HUES6 (cell line): ENCODE results near the gene PPP1R37.
A peak's percentile ranks its signal among the peaks of the same experiment; 100 is the strongest.

ENCODE experiments used
- H3K27ac ChIP-seq: 2 replicates; pipeline ENCODE4 v1.7.0; 2013; ENCODE audit warnings: low read depth, mild to moderate bottlenecking, low read length, inconsistent platforms
- H3K27me3 ChIP-seq: 2 replicates; pipeline ENCODE4 v1.6.1; 2013; ENCODE audit warnings: low read length; ENCODE audit not compliant: control insufficient read depth, insufficient read depth
- H3K36me3 ChIP-seq: 2 replicates; pipeline ENCODE4 v1.6.1; 2013; ENCODE audit warnings: low read length; ENCODE audit not compliant: control insufficient read depth, insufficient read depth
- H3K4me1 ChIP-seq: 2 replicates; pipeline ENCODE4 v1.6.1; 2013; ENCODE audit warnings: low read length; ENCODE audit not compliant: control insufficient read depth, insufficient read depth
- H3K4me3 ChIP-seq: 2 replicates; pipeline ENCODE4 v1.5.1; 2013; ENCODE audit warnings: low read depth, low read length
- H3K9ac ChIP-seq: one replicate; pipeline ENCODE4 v1.6.1; 2013; ENCODE audit warnings: mild to moderate bottlenecking, low read length
- H3K9me3 ChIP-seq: 2 replicates; pipeline ENCODE4 v1.6.1; 2013; ENCODE audit warnings: low read depth, low read length; ENCODE audit not compliant: control insufficient read depth, insufficient read depth

Gene PPP1R37

DNA sequence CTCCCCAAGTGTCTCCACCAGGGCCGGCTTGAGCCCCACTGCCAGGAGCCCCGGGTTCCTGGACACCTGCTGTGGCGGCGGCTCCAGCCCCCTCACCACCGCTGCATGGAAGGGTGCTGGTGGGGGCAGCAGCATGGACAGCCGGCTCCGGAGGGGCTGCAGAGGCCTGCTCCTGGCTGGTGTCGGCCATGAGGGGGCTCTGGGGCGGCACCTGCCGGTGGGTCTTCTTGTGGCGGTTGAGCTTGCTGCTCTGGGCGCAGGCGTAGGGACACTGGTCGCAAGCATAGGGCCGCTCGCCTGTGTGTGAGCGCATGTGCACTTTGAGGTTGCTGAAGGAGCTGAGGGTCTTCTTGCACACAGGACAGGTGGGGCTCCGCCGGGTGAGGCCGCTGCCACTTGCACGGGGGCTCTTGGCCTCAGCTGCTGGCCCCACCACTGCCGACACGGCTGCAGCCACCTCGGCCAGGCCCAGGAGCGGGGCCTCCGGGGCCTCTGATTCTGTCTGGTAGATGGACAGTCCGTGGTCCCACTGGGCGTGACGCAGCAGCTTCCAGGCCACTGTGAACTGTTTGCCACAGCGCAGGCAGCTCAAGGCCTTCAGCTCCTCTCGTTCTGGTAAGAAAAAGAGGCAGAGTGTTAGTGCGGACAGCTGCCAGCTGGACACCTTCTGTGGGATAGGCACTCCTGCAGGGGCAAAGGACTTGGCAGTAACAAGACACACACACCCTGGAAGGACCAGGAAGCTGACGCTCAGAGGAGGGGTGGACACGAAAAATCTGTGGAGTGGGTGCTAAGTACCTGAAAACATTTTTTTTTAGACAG is 20.8 kb upstream of the PPP1R37 start:
- H3K4me3 ChIP-seq, result no peak overlapping the region
- H3K4me1 ChIP-seq, result peaks cover 25% of the 10 kb centered on the region
- H3K27ac ChIP-seq, result no peak overlapping the region
- no peaks in the 10 kb centered on the region for H3K27me3 ChIP-seq
- no peak overlapping the region for H3K9ac ChIP-seq
- H3K9me3 ChIP-seq, result no peaks in the 10 kb centered on the region
- peaks cover 53% of the 10 kb centered on the region for H3K36me3 ChIP-seq

DNA sequence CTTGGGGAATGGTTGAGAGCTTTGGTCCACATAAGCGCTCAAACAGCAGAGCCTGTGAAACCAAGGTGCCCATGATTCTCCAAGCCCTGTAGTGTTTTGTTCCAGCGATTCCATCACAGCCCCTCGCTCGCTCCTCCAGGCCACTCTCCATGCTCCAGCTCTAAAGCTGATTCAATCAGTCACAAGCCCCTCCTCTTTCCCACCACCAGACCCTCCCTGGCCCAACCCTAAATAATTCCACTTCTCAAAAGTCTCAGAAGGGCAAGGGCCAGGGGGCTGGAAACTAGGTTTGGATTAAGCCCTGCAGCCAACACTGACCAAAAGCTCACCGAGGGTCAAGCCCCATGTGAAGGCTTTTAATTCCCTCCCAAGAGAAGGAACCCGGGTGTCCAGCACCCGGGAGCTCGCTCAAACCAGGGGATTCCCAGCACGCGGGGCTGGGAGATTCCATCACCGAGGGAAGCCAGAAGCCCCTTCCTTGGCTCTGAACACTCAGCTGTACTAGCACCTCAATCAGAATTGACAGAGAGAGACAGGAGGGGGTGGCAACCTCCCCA is 18.2 kb upstream of the PPP1R37 start:
- peak overlapping the region; percentile 78 for H3K4me3 ChIP-seq
- peak overlapping the region; percentile 56 for H3K9ac ChIP-seq
- no peak overlapping the region for H3K27ac ChIP-seq
- no peaks in the 10 kb centered on the region for H3K9me3 ChIP-seq
- no peaks in the 10 kb centered on the region for H3K27me3 ChIP-seq
- peaks cover 28% of the 10 kb centered on the region for H3K4me1 ChIP-seq
- peaks cover 34% of the 10 kb centered on the region for H3K36me3 ChIP-seq

DNA sequence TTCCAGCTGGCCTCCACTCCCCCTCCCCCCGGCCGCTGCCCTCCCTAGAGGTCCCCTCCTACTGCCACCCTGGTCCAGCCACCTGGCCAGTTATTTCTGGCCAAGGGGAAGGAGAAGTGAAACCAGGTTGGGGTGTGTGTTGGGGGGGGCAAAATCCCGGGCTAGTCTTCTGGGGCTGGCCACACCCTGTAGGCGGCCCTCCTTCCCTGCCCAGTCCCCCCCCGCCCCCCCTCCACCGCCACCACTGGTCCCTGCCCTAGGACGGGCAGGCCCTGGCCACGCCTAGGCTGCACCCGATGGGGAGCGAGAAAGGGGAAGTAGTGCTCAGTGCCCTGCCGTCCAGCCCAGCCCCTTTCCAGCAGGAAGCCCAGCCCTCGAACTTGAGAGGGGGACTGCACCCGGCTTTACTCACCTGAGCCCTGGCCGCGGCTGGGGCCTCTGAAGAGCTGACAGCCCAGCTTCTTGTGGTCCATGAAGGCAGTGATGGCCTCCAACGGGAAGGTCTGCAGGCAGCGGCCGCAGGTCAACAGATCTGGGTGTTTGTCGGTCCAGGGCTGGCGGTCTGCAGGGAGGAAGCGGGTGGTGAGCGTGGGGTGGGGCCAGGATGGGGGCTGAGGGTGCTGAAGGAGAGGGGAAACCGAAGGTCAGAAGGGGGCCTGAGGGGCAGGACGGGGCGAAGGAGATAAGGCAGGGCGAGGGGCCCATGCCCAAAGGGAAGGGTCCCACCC is 17.5 kb upstream of the PPP1R37 start:
- Histone ChIP-seq H3K9me3 (no peaks in the 10 kb centered on the region), H3K9ac (peak overlapping the region; percentile 71), H3K36me3 (peaks cover 28% of the 10 kb centered on the region), H3K4me1 (peaks cover 32% of the 10 kb centered on the region), H3K27me3 (no peaks in the 10 kb centered on the region), H3K4me3 (peak overlapping the region; percentile 78), H3K27ac (peak overlapping the region; percentile 67; the same call in 1 of the 2 replicates)

DNA sequence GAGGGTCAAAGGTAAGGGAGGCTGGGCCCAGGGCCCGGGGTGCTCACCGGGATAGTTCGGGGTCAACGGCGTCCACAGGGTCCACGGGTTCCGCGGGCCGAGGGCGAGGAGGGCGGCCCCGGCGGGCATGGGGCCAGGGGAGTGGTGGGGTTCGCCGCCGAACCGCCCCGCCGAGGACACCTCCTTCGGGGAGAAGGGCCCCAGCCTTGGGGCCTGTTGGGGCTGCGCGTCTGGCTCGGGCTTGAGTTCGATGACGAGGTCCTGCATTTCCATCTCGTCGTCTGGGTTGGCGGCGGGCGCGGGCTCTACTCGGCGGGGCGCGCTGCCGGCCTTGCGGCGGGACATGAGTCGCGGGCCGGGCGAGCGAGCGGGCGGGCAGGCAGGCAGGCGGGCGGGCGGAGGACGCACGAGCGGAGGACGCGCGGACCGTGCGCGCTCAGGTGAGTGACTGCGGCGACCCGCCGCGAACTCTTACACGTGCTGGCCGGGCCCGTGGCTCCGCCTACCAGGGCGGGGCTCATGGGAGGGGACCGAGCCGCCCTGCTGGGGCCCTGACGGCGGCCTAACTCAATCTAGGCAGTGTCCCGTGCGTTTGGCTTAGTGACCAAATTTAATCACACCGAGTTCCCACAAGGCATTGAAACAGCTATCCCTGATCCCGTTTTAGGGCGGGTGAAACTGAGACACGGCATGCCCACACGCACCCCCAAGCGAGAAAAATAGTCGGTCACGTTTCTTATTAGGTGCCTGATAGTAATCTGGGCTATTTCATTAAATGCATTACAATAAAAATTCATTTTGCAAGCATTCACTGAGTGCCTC is 16.7 kb upstream of the PPP1R37 start, which contains the start of gene ZNF296:
Gene ZNF296 (minus strand): TSS at position 450 of the 822 bp plus-strand sequence. CDS start 105 bp downstream, at position 345.
- Histone ChIP-seq H3K4me1 (peaks cover 38% of the 10 kb centered on the region), H3K4me3 (peak within 1 kb of the TSS; percentile 78), H3K9me3 (no peaks in the 10 kb centered on the region), H3K27me3 (no peaks in the 10 kb centered on the region), H3K27ac (peak within 1 kb of the TSS; percentile 67; the same call in 1 of the 2 replicates), H3K9ac (peak within 1 kb of the TSS; percentile 71), H3K36me3 (peaks cover 21% of the 10 kb centered on the region)

DNA sequence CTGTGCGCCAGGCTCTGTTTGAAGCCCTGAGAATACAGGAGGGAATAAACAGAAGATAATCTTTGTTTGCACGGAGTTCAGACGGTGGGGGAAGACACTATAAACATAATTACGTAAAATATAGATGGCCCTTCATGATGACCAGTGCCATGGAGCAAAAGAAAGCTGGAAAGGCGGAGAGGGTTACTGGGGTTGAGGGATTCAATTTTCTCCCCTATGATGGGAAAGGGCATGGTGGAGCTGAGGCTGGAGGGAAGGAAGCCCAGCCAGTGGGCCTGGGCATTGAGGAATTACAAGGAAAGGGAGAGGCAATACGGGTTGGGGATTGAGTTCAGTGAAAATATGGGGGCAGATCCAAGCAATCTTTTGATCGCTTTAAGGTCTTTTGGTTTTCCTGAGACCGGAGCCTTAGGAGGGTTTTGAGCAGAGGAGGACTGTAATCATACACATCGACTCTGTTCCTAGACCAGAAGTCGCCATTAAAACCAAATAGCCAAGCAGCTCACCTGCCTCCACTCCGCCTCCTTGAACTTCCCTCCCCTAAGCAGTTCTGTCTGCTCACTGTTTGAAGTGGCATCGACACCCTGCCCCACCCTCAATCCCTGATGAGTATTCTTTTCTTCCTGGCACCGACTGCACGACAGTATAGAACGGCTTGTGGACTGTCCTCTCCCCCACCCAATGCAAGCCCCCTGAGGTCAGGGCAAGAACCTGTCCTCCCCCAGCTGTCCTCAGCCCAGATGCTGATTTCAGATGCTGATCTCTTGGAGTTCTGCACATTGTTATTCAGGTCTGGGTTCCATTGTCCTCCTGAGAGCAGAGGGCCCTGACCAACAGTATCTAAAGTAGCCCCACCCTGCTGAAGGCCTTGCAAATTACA is 15.9 kb upstream of the PPP1R37 start:
- H3K9me3 ChIP-seq, result no peaks in the 10 kb centered on the region
- peaks cover 20% of the 10 kb centered on the region for H3K36me3 ChIP-seq
- H3K4me1 ChIP-seq, result peaks cover 43% of the 10 kb centered on the region
- peak overlapping the region; percentile 21 for H3K9ac ChIP-seq
- H3K27ac ChIP-seq, result peak overlapping the region; percentile 49; the same call in 1 of the 2 replicates
- no peaks in the 10 kb centered on the region for H3K27me3 ChIP-seq
- peak overlapping the region; percentile 78 for H3K4me3 ChIP-seq

DNA sequence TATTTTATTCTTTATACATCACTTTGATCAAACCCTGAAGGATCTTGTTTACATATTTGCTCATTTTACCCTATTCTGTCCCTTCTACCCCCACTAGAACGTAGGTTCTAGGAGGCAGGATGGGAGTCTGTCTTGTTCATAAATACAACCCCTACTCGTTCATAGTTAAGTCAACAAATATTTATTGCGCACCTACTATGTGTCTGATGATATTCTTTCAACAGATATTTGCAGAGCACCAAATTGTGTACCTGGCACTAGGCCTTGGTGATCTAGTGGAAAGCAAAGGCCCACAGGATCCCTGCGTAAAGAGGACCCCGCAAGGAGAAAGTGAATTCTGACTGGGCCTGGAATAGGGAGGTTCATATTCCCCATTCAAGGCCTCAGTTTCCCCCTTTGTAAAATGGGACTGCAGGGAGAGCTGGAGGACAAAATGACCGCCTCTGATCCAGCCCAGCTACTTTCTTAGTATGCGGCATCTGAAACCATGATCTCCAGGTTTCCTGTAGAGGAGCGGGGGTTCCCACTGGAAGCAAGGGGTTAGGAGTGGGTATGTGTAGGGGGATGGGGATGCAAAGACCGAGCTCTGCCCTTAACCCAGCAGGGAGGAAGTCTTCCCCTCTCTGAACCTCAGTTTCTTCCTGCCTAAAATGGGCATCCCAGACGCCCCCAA is 14.5 kb upstream of the PPP1R37 start:
- peak overlapping the region; percentile 98 for H3K9ac ChIP-seq
- peak overlapping the region; percentile 93 for H3K27ac ChIP-seq
- peak overlapping the region; percentile 92 for H3K4me3 ChIP-seq
- H3K4me1 ChIP-seq, result peaks cover 46% of the 10 kb centered on the region
- H3K36me3 ChIP-seq, result peaks cover 20% of the 10 kb centered on the region
- H3K9me3 ChIP-seq, result no peaks in the 10 kb centered on the region
- no peaks in the 10 kb centered on the region for H3K27me3 ChIP-seq

DNA sequence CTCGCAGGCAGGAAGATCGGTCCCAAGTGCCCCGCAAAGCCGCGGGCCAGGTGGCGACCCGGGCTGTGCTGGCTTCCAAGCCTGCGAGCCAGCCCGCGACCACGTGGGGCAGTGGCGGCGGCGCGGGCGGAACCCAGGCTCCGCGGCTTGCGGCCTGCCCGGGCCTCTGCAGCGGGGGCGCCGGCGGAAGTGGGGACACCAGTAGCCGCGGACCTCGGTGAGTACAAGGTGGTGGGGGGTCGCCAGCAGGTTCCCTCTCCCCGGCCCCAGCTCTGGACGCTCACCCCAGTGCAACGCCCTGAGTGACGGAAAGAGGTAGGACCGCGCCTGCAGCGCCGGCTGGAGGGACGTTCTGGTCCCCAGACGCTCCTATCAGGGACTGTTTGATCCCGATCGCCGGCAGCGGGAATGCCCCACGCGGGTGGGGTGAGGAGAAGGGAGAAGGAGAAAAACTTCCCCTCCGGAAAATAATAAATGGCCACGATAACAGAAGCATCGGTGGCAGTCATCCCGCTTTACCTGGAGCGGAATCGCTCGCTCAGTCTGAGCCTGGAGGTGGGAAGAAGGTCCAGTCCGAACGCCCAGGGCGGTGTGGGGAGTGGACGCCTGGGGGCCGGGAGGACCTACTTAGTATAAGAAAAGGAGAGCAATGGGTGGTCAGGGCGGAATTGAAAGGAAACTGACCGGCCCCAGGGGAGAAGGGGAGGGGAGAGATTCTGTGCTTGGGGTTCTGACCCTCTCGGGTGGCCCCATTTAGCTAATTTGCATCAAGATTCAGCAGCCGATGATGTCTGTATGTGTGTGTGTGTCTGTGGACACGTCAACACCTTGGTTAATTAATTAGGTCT is 13.7 kb upstream of the PPP1R37 start, which contains the start of gene GEMIN7:
Gene GEMIN7 (plus strand): TSS at position 198 of the 848 bp plus-strand sequence. CDS start 10,855 bp downstream, outside the sequence.
- H3K4me1 ChIP-seq, result peaks cover 46% of the 10 kb centered on the region
- H3K9ac ChIP-seq, result peak within 1 kb of the TSS; percentile 98
- peak within 1 kb of the TSS; percentile 92 for H3K4me3 ChIP-seq
- peaks cover 18% of the 10 kb centered on the region for H3K36me3 ChIP-seq
- no peaks in the 10 kb centered on the region for H3K9me3 ChIP-seq
- H3K27ac ChIP-seq, result peak within 1 kb of the TSS; percentile 93
- H3K27me3 ChIP-seq, result no peaks in the 10 kb centered on the region

DNA sequence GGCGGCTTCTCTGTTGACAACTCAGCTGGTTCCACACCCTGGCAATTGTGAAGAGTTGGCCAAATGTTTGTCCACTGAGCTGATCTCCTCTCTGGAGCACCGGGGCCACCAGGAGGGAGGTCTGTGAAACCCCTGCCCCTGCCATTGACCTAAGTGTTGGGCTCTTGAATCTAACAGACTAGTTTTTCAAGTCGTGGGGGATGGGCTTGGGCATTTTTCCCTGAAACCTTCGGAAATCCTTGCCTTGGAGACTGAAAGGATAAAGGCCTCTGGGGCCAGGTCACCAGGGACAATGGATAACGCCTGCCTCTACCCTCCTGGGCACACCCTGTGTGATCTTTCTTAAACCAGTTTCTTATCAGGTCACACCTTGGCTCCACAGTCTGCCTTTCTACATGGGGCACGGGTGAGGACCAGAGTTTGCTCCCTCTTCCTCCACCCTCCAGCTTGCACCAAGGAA is 13.0 kb upstream of the PPP1R37 start:
- Histone ChIP-seq H3K27ac (peak overlapping the region; percentile 93), H3K27me3 (no peaks in the 10 kb centered on the region), H3K4me1 (peaks cover 41% of the 10 kb centered on the region), H3K9ac (peak overlapping the region; percentile 98), H3K36me3 (peaks cover 15% of the 10 kb centered on the region), H3K9me3 (no peaks in the 10 kb centered on the region), H3K4me3 (peak overlapping the region; percentile 92)

DNA sequence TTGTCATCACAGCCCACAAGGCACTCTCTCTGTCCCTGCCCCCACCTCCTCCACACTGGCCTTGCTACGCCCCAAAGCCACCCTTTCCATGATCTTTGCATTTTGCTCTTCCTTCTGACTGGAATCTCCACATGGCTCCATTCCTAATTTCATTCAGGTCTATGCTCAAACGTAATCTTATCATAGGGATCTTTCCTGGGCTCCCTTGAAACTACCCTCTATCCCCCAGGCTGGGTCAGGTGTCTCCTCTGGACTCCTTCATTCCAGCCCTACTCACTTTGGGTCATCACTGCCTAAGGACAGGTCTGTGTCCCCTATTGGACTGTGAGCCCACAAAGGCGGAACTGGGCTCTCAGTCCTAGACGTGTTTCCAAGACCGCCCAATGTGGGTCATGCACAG is 10.8 kb upstream of the PPP1R37 start:
- H3K4me1 ChIP-seq, result peaks cover 34% of the 10 kb centered on the region
- peaks cover 25% of the 10 kb centered on the region for H3K36me3 ChIP-seq
- H3K9me3 ChIP-seq, result no peaks in the 10 kb centered on the region
- H3K27me3 ChIP-seq, result no peaks in the 10 kb centered on the region
- H3K27ac ChIP-seq, result no peak overlapping the region
- no peak overlapping the region for H3K4me3 ChIP-seq
- H3K9ac ChIP-seq, result no peak overlapping the region
